Calu3 (cell line): ENCODE measurements around the gene CCDC127. TPM values are rescaled to one million over a fixed set of nuclear protein-coding genes. Genes with fewer than 3 reads are reported as not detected.
"Not testable (repeated sequence)": the region's sequence is repeated elsewhere in the genome, so short reads cannot be mapped to it uniquely, and the experiment has no call there.

ENCODE experiments used
- BruUV-seq: library from RNA; stranded (reverse); fragments of 400-500 nt; replicated peaks from 2 replicates; lab custom pipeline; 2021; lab: Mats Ljungman, UMichigan
- CTCF ChIA-PET: fragments of 300-600 bp; sonication (Branson Sonifier 250); formaldehyde crosslinking; loops from one replicate; lab custom pipeline; 2022; ENCODE audit warnings: antibody characterized with exemption; lab: Charles Lee
- DNase-seq: peaks from one replicate; pipeline ENCODE4 v3.0.0; 2022
- H3K27ac Mint-ChIP-seq: one replicate; pipeline ENCODE4 v1.8.0; 2022; ENCODE audit warnings: mixed read lengths; ENCODE audit not compliant: unreplicated experiment
- H3K27me3 Mint-ChIP-seq: one replicate; pipeline ENCODE4 v1.8.0; 2022; ENCODE audit warnings: mixed read lengths; ENCODE audit not compliant: unreplicated experiment
- H3K36me3 Mint-ChIP-seq: one replicate; pipeline ENCODE4 v1.8.0; 2022; ENCODE audit warnings: mild to moderate bottlenecking, moderate library complexity, mixed read lengths; ENCODE audit not compliant: insufficient read depth, unreplicated experiment
- H3K4me1 Mint-ChIP-seq: one replicate; pipeline ENCODE4 v1.8.0; 2022; ENCODE audit warnings: mild to moderate bottlenecking, low read depth, mixed read lengths; ENCODE audit not compliant: unreplicated experiment
- H3K4me3 Mint-ChIP-seq: one replicate; pipeline ENCODE4 v1.8.0; 2022; ENCODE audit warnings: mild to moderate bottlenecking, low read depth, moderate library complexity, mixed read lengths; ENCODE audit not compliant: unreplicated experiment
- H3K9me3 Mint-ChIP-seq: one replicate; pipeline ENCODE4 v1.8.0; 2022; ENCODE audit warnings: low read depth, mixed read lengths; ENCODE audit not compliant: unreplicated experiment
- CTCF ChIP-seq: fragments of 200-600 bp; IDR thresholded peaks from one replicate; pipeline ENCODE4 v1.8.0; 2022; ENCODE audit warnings: antibody characterized with exemption; ENCODE audit not compliant: unreplicated experiment
- intact Hi-C: fragments of 100-400 bp; cut with micrococcal nuclease; formaldehyde crosslinking; loops from one replicate; pipeline ENCODE4 v1.10.0; 2022; ENCODE audit not compliant: unreplicated experiment
- total RNA-seq: library from RNA; stranded (reverse); gene quantifications from 2 replicates; pipeline ENCODE4 v1.2.3, GENCODE V29; 2022

The CCDC127 gene
- total RNA-seq, 1 experiment from 2014 or later, result 7.3 TPM

- no peak for TF ChIP-seq CTCF
- intact Hi-C loops, result no loop called here
- H3K4me1 Mint-ChIP-seq, result peaks cover 13% of the 10 kb centered on the region
- H3K27me3 Mint-ChIP-seq, result no peaks in the 10 kb centered on the region
- no peak for DNase-seq
- CTCF ChIA-PET, result no interaction called here
- BruUV-seq, result no TSS peak
- no peak overlapping the region for H3K27ac Mint-ChIP-seq
- H3K4me3 Mint-ChIP-seq, result no peak overlapping the region
- peaks cover 46% of the 10 kb centered on the region for H3K36me3 Mint-ChIP-seq
- H3K9me3 Mint-ChIP-seq, result no peaks in the 10 kb centered on the region
These were observed 7.4 kb upstream of the CCDC127 start for GRCh38 chr5:225334-225733.

GRCh38 chr5:223791-224190, 5.8 kb upstream of the CCDC127 start:
- no peaks in the 10 kb centered on the region for H3K9me3 Mint-ChIP-seq
- H3K36me3 Mint-ChIP-seq, result peaks cover 51% of the 10 kb centered on the region
- no peak overlapping the region for H3K27ac Mint-ChIP-seq
- H3K27me3 Mint-ChIP-seq, result no peaks in the 10 kb centered on the region
- CTCF ChIA-PET, result no interaction called here
- H3K4me1 Mint-ChIP-seq, result peaks cover 22% of the 10 kb centered on the region
- BruUV-seq, result no TSS peak
- H3K4me3 Mint-ChIP-seq, result no peak overlapping the region
- no peak for TF ChIP-seq CTCF
- no peak for DNase-seq
- intact Hi-C loops, result no loop called here

- H3K27me3 Mint-ChIP-seq, CTCF ChIA-PET, intact Hi-C loops, H3K4me3 Mint-ChIP-seq, DNase-seq, BruUV-seq, H3K9me3 Mint-ChIP-seq, H3K27ac Mint-ChIP-seq: not testable (repeated sequence)
- Mint-ChIP-seq H3K4me1 (peaks cover 22% of the 10 kb centered on the region), H3K36me3 (peaks cover 51% of the 10 kb centered on the region)
These were observed 5.2 kb upstream of the CCDC127 start for GRCh38 chr5:222951-223715.

GRCh38 chr5:219991-220390, 2.0 kb upstream of the CCDC127 start:
- no TSS peak for BruUV-seq
- Mint-ChIP-seq H3K36me3 (peaks cover 44% of the 10 kb centered on the region), H3K27ac (peak overlapping the region; percentile 44), H3K4me1 (peaks cover 37% of the 10 kb centered on the region), H3K9me3 (no peaks in the 10 kb centered on the region), H3K27me3 (no peaks in the 10 kb centered on the region), H3K4me3 (peak overlapping the region; percentile 78)
- DNase-seq, result no peak
- TF ChIP-seq CTCF, result no peak
- CTCF ChIA-PET, result interaction anchor here (2.7 kb wide), 1 partner anchor 32 kb away, joined by 11 read pairs; no protein-coding TSS in a partner anchor
- intact Hi-C loops, result no loop called here

- intact Hi-C loops, result no loop called here
- peak overlapping the region; percentile 78 for H3K4me3 Mint-ChIP-seq
- no peak for DNase-seq
- peaks cover 37% of the 10 kb centered on the region for H3K4me1 Mint-ChIP-seq
- peaks cover 44% of the 10 kb centered on the region for H3K36me3 Mint-ChIP-seq
- no peak for TF ChIP-seq CTCF
- no peaks in the 10 kb centered on the region for H3K9me3 Mint-ChIP-seq
- no peaks in the 10 kb centered on the region for H3K27me3 Mint-ChIP-seq
- CTCF ChIA-PET, result interaction anchor here (0.5 to 2.7 kb wide), 2 partner anchors 31 to 52 kb away, joined by 6 to 11 read pairs; partner anchors contain the start of gene PDCD6
- H3K27ac Mint-ChIP-seq, result peak overlapping the region; percentile 44
- TSS peak; percentile 55 for BruUV-seq
These were observed 1.5 kb upstream of the CCDC127 start for GRCh38 chr5:219460-219863.
